Heart right ventricle (tissue), 16 donors: ENCODE measurements around the gene PIP5KL1. TPM values are rescaled to one million over a fixed set of nuclear protein-coding genes. Genes with fewer than 3 reads are reported as not detected.

Source experiments
- ATAC-seq, 8 donors: fragments of 200-7000 bp; cut with Tn5 transposase; one replicate each; pipeline ENCODE4 v1.9.1; 2020; ENCODE audit warnings: mild to moderate bottlenecking in 8 of 8, moderate library complexity in 8 of 8, moderate number of reproducible peaks in 1 of 8
- DNase-seq, 2 donors: peaks; one replicate each; pipeline ENCODE4 v3.0.0-alpha.2; 2020
- H3K27ac ChIP-seq, 10 donors: fragments of 200-600 bp; sonication (generic) in 2 of 10; one replicate each; pipeline versions ENCODE4 v1.5.0 to v1.8.0; 2020 to 2022; ENCODE audit warnings: mild to moderate bottlenecking in 3 of 10
- H3K27me3 ChIP-seq, 7 donors: fragments of 200-600 bp; one replicate each; pipeline ENCODE4 v1.8.0; 2021 to 2022; ENCODE audit warnings: mild to moderate bottlenecking in 2 of 7
- H3K36me3 ChIP-seq, 9 donors: fragments of 200-600 bp; sonication (generic) in 1 of 9; one replicate each; pipeline versions ENCODE4 v1.5.0 to v1.8.0; 2020 to 2022; ENCODE audit warnings: mild to moderate bottlenecking in 2 of 9
- H3K4me1 ChIP-seq, 9 donors: fragments of 200-600 bp; sonication (generic) in 1 of 9; one replicate each; pipeline versions ENCODE4 v1.5.0 to v1.8.0; 2020 to 2022; ENCODE audit warnings: mild to moderate bottlenecking in 4 of 9
- H3K4me3 ChIP-seq, 10 donors: fragments of 200-600 bp; sonication (generic) in 2 of 10; one replicate each; pipeline versions ENCODE4 v1.5.0 to v1.8.0; 2020 to 2022; ENCODE audit warnings: mild to moderate bottlenecking in 7 of 10, moderate library complexity in 2 of 10
- H3K9me3 ChIP-seq, 11 donors: fragments of 200-600 bp in 10 of 11; sonication (generic) in 2 of 11; one replicate each; pipeline versions ENCODE4 v1.5.0 to v1.8.0; 2013 to 2022; ENCODE audit warnings: mild to moderate bottlenecking in 2 of 11, control low read depth in 1 of 11, moderate library complexity in 1 of 11
- CTCF ChIP-seq, 9 donors: fragments of 200-600 bp; sonication (generic) in 2 of 9; IDR thresholded peaks; one replicate each; pipeline versions ENCODE4 v1.5.0 to v1.8.0; 2021 to 2022; ENCODE audit warnings: antibody characterized with exemption in 9 of 9, mild to moderate bottlenecking in 5 of 9, moderate library complexity in 1 of 9
- WGBS, 2 donors: extraction: QIAGEN DNeasy Blood & Tissue Kit; methylation state at CpG; one replicate each; pipeline ENCODE4 v1.1.7; 2013; ENCODE audit warnings: inconsistent platforms in 1 of 2; 5-methylcytosine and 5-hydroxymethylcytosine counted together
- intact Hi-C, 10 donors: fragments of 100-400 bp; cut with DNase I; formaldehyde crosslinking; loops; one replicate each; pipeline versions ENCODE4 v1.11.1 to v1.14.2; 2022
- polyA plus RNA-seq, 2 donors: library from polyadenylated mRNA; stranded (reverse); fragments of 200-250 nt; gene quantifications; one replicate each; pipeline ENCODE4 v1.2.3, GENCODE V29; 2013
- total RNA-seq, 10 donors: library from RNA; stranded (reverse); fragmentation: NEBNext Ultra II Directional in 3 of 10; extraction: Animal tissue kit (Norgen Biotek cat#: 25700) in 3 of 10; gene quantifications; one replicate each; pipeline versions ENCODE4 v1.2.1 to v1.2.4, GENCODE V29; 2021 to 2023
- donor health status: Arrhythmogenic right ventricular cardiomyopathy.
- donor health status: ischemic (EF 13 %, LVEDD 7.1; RV severe dilation, severe dysfunction).
- donor health status: healthy with polysubstance abuse.
- donor health status: DM: no; HTN: yes; CAD: no.
- donor health status: DM: no; HTN: no; CAD: no.
- donor health status: ischemic (EF 25% LVEDD 6.9; RV normal size, moderate dysfunction).
- donor health status: ischemic (EF 25% LVEDD 5.7; RV mildly dilated, moderate dysfunction).
- donor health status: healthy.
- donor health status: DM: yes; HTN: yes; CAD: no.
- donor health status: Ischemic cardiomyopathy.
- donor health status: ischemic (EF 35%, LVEDD 5.7; RV mildly dilated, moderate dysfunction).
- donor health status: nonischemic (EF 11% LVEDD 7.7; RV severe dilation, severe dysfunction).
- donor health status: DM: yes; HTN: yes; CAD: no.
- donor health status: PGD.
- donor health status: ischemic (EF 29% LVEDD 5.4; RV normal size, mild dysfunction).
- donor health status: nonischemic (EF 23%, LVEDD 6.1; RV moderate dilation, normal function).

PIP5KL1 gene
- total and polyA plus RNA-seq, 12 donors = 0.25 to 0.59 (median 0.46) TPM; not detected in 4

DNA sequence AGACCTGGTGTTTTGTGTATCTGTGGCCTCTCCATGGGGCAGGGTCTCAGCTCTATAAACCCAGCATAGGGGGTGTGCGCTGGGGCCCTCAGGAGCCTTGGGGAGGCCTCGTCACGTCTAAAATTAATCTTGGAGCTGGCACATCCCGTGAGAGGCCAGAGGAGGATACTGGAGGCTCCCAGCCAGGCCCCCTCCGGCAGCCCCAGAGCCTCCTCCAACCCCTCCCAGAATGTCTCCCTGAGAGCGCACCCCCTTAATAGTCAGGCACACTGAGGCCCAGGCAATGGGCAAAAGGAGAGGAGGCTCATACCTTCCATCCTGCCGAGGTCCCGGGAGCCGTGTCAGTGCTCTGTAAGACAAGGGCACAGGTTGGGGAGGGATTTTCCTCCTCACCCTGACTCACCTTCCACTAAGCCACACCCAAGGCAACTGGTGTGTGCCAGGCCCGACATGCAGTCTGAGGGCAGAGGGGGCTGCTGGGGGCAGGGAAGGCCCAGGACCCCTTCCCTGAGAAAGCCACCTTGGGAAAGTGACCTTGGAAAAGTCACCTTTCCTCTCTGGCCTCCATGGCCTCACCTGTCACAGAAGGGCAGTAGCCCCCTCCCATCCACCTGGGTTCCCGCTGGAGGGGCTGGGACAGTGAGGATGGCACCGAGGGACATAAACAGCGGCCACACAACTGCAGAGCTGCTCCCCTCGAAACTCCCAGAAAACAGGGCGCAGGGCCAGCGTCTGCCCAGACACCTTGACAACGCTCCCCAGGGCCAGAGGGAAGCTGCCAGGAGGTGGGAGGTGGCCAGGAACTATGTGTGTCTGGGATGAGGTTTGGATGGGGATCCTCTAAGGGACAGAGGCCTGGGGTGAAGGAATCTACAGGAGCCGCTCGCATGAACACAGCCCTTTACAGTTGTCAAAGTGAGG, 56.0 kb downstream of the PIP5KL1 start:
- ATAC-seq = peak in 4 of 8 donors; percentile 8 to 20 (median 16)
- intact Hi-C loops = loop anchor here (5.0 to 10.0 kb wide), 12 partner anchors 43 to 282 kb away; partner anchors contain the start of genes CDK9 (in 4 of the 10), TOR2A (in 4 of the 10), ST6GALNAC4 (in 3 of the 10) and FPGS (in 2 of the 10)
- H3K4me1 ChIP-seq = peaks cover 18 to 73% (median 55%) of the 10 kb centered on the region in 9 donors
- H3K4me3 ChIP-seq = peak overlapping the region in 7 of 10 donors; percentile 2 to 75 (median 69)
- H3K27me3 ChIP-seq = peaks cover 0 to 12% (median 0%) of the 10 kb centered on the region in 7 donors
- TF ChIP-seq CTCF (IDR thresholded peaks at IDR 0.05) = no peak
- WGBS, 2 donors = 66 to 71% methylated on average over 19 of the region's 19 CpGs
- peaks cover 0 to 38% (median 15%) of the 10 kb centered on the region in 9 donors for H3K36me3 ChIP-seq
- peak overlapping the region; percentile 24 to 93 (median 78) for H3K27ac ChIP-seq
- DNase-seq = no peak
- no peaks in the 10 kb centered on the region for H3K9me3 ChIP-seq

GRCh38 chr9:127873886-127874285, 56.7 kb downstream of the PIP5KL1 start:
- no peak for TF ChIP-seq CTCF (IDR thresholded peaks at IDR 0.05)
- H3K4me1 ChIP-seq = peaks cover 18 to 79% (median 60%) of the 10 kb centered on the region in 9 donors
- intact Hi-C loops = loop anchor here (5.0 to 10.0 kb wide), 11 partner anchors 43 to 282 kb away; partner anchors contain the start of genes CDK9 (in 4 of the 10), TOR2A (in 4 of the 10), FPGS (in 2 of the 10) and ST6GALNAC4 (in 2 of the 10)
- ATAC-seq (peak; percentile 18 to 70 (median 52)), DNase-seq (peak; percentile 77 to 86)
- no peaks in the 10 kb centered on the region for H3K9me3 ChIP-seq
- H3K36me3 ChIP-seq = peaks cover 0 to 45% (median 17%) of the 10 kb centered on the region in 9 donors
- H3K4me3 ChIP-seq = peak overlapping the region in 7 of 10 donors; percentile 2 to 75 (median 69)
- H3K27me3 ChIP-seq = peaks cover 0 to 12% (median 0%) of the 10 kb centered on the region in 7 donors
- WGBS, 2 donors = 35 to 37% methylated on average over 10 of the region's 10 CpGs
- H3K27ac ChIP-seq = peak overlapping the region; percentile 24 to 93 (median 78)

- ATAC-seq (no peak), DNase-seq (no peak)
- Histone ChIP-seq H3K4me3 (peak overlapping the region in 2 of 10 donors; percentile 11 to 69), H3K27ac (peak overlapping the region in 7 of 10 donors; percentile 57 to 93 (median 88)), H3K4me1 (peaks cover 18 to 79% (median 57%) of the 10 kb centered on the region in 9 donors), H3K27me3 (peaks cover 0 to 12% (median 0%) of the 10 kb centered on the region in 7 donors), H3K9me3 (no peaks in the 10 kb centered on the region), H3K36me3 (peaks cover 0 to 51% (median 20%) of the 10 kb centered on the region in 9 donors)
- 61 to 70% methylated on average over 19 of the region's 19 CpGs for WGBS, 2 donors
- intact Hi-C loops = loop anchor here (5.0 to 10.0 kb wide), 11 partner anchors 44 to 281 kb away; partner anchors contain the start of genes CDK9 (in 4 of the 10), TOR2A (in 4 of the 10), FPGS (in 2 of the 10) and ST6GALNAC4 (in 2 of the 10)
- no peak for TF ChIP-seq CTCF (IDR thresholded peaks at IDR 0.05)
Observed at GRCh38 chr9:127873223-127873691, 57.3 kb downstream of the PIP5KL1 start.
